Measurements from ENCODE around the gene KREMEN1. TPM values are rescaled to one million over a fixed set of nuclear protein-coding genes. Genes with fewer than 3 reads are reported as not detected.

KREMEN1 gene
- total and polyA plus RNA-seq, 9 of the 15 experiments (the other 6 are each of a cell fraction or from before 2014, with no cell fraction given) = 0.69 to 11.5 (median 4.3) TPM

GRCh38 chr22:29186302-29186701 lies 113.5 kb downstream of the KREMEN1 start:
- DNase-seq (ENCODE audit: extremely low read depth in 1 of 4, low spot score in 3 of 4) (no peak), ATAC-seq (no peak), FAIRE-seq (no peak)
- ChIA-PET POLR2A (interaction anchor here (0.6 kb wide), 1 partner anchor 718 kb away, joined by 3 read pairs; no protein-coding TSS in a partner anchor), CTCF (ENCODE audit: low intra/inter-chr PET ratio) (no interaction called here)
- H3K4me2 ChIP-seq (ENCODE audit: insufficient read depth, low read length) = no peak overlapping the region
- no peak overlapping the region for H3K27ac ChIP-seq (ENCODE audit: extremely low read depth, low read depth, low read length)
- no peaks in the 10 kb centered on the region for H3K27me3 ChIP-seq (ENCODE audit: control insufficient read depth in 2 of 2, insufficient read depth in 2 of 2, low read length in 2 of 2)
- H3K9ac ChIP-seq (ENCODE audit: insufficient read depth in 1 of 2, low read depth in 2 of 2, low read length in 2 of 2) = no peak overlapping the region
- no TSS peak for BruUV-seq (replicated peaks)
- H3K36me3 ChIP-seq (ENCODE audit: control insufficient read depth, insufficient read depth, low read length) = no peaks in the 10 kb centered on the region
- no peaks in the 10 kb centered on the region for H3K79me2 ChIP-seq (ENCODE audit: control insufficient read depth, insufficient read depth, low read length)
- no peak overlapping the region for H2AFZ ChIP-seq (ENCODE audit: low read depth, low read length)
- no peaks in the 10 kb centered on the region for H4K20me1 ChIP-seq (replicated peaks; ENCODE audit: control insufficient read depth, insufficient read depth, low read length)
- no peak for TF ChIP-seq CSDE1 (IDR thresholded peaks at IDR 0.05)
- TF ChIP-seq RBFOX2 (IDR thresholded peaks at IDR 0.05; ENCODE audit: low read depth, low read length) = no peak
- no peak for TF ChIP-seq PML (IDR thresholded peaks at IDR 0.05; ENCODE audit: low read length)
- no peak for TF ChIP-seq ARID2 (IDR thresholded peaks at IDR 0.05)
- no peak for TF ChIP-seq EZH2 (IDR thresholded peaks at IDR 0.05; ENCODE audit: borderline replicate concordance, low read depth, low read length)
- TF ChIP-seq RBM25 (IDR thresholded peaks at IDR 0.05; ENCODE audit: low read depth, low read length, severe bottlenecking) = peak; percentile 77
- peak; percentile 93 for TF ChIP-seq ZNF146 (CRISPR knock-in tag; IDR thresholded peaks at IDR 0.05; ENCODE audit: unreplicated experiment)
- no peak for TF ChIP-seq SP1 (CRISPR knock-in tag; IDR thresholded peaks at IDR 0.05)
- 57% methylated on average over 1 of the region's 1 CpG for WGBS (ENCODE audit: insufficient coverage, low coverage, missing lambda C conversion rate)
- H3K4me3 ChIP-seq = no peak overlapping the region
- in situ Hi-C loops (cut with MboI) (no loop called here), intact Hi-C loops (cut with micrococcal nuclease) (no loop called here)
- no peaks in the 10 kb centered on the region for H3K9me1 ChIP-seq (ENCODE audit: control insufficient read depth, insufficient read depth, low read length)
- peaks cover 0 to 7% of the 10 kb centered on the region in 2 experiments; a peak in 2 of 5 replicates for H3K4me1 ChIP-seq (replicated peaks in 1 of 2; ENCODE audit: control insufficient read depth in 2 of 2, insufficient read depth in 2 of 2, low read length in 2 of 2)
- no peaks in the 10 kb centered on the region for H3K9me3 ChIP-seq (replicated peaks; ENCODE audit: control insufficient read depth, insufficient read depth, low read depth, low read length)

- no peak overlapping the region for H3K4me3 ChIP-seq
- BruUV-seq (replicated peaks) = no TSS peak
- WGBS (ENCODE audit: insufficient coverage, low coverage, missing lambda C conversion rate) = 87% methylated on average over 5 of the region's 7 CpGs
Observed at GRCh38 chr22:29187831-29188230, 115.0 kb downstream of the KREMEN1 start.

More at GRCh38 chr22:29187831-29188230, 115.0 kb downstream of the KREMEN1 start:
- no peaks in the 10 kb centered on the region for H3K9me1 ChIP-seq (ENCODE audit: control insufficient read depth, insufficient read depth, low read length)
- TF ChIP-seq POLR2G (IDR thresholded peaks at IDR 0.05; ENCODE audit: low read depth, low read length) (0 out of 2 replicates have a peak, but pooled peaks have one; percentile 20), BDP1 (IDR thresholded peaks at IDR 0.05; ENCODE audit: insufficient read depth, insufficient read length) (no peak)
- ATAC-seq = no peak
- no peak overlapping the region for H3K9ac ChIP-seq (ENCODE audit: insufficient read depth in 1 of 2, low read depth in 2 of 2, low read length in 2 of 2)
- no peak for FAIRE-seq
- no peaks in the 10 kb centered on the region for H3K36me3 ChIP-seq (ENCODE audit: control insufficient read depth, insufficient read depth, low read length)
- intact Hi-C loops (cut with micrococcal nuclease) (no loop called here), in situ Hi-C loops (cut with MboI) (no loop called here)
- no peak for DNase-seq (ENCODE audit: extremely low read depth in 1 of 4, low spot score in 3 of 4)
- no peaks in the 10 kb centered on the region for H3K27me3 ChIP-seq (ENCODE audit: control insufficient read depth in 2 of 2, insufficient read depth in 2 of 2, low read length in 2 of 2)
- H3K9me3 ChIP-seq (replicated peaks; ENCODE audit: control insufficient read depth, insufficient read depth, low read depth, low read length) = no peaks in the 10 kb centered on the region
- H3K4me1 ChIP-seq (replicated peaks in 1 of 2; ENCODE audit: control insufficient read depth in 2 of 2, insufficient read depth in 2 of 2, low read length in 2 of 2) = peaks cover 2 to 10% of the 10 kb centered on the region in 2 experiments; a peak in 3 of 5 replicates
- no peak overlapping the region for H2AFZ ChIP-seq (ENCODE audit: low read depth, low read length)
- no peak overlapping the region for H3K27ac ChIP-seq (ENCODE audit: extremely low read depth, low read depth, low read length)
- H4K20me1 ChIP-seq (replicated peaks; ENCODE audit: control insufficient read depth, insufficient read depth, low read length) = no peaks in the 10 kb centered on the region
- no peak overlapping the region for H3K4me2 ChIP-seq (ENCODE audit: insufficient read depth, low read length)
- ChIA-PET POLR2A (no interaction called here), CTCF (ENCODE audit: low intra/inter-chr PET ratio) (no interaction called here)
- no peaks in the 10 kb centered on the region for H3K79me2 ChIP-seq (ENCODE audit: control insufficient read depth, insufficient read depth, low read length)
